Mucosa of descending colon (tissue), 3 donors: ENCODE measurements around the gene EIF2AK2. TPM values are rescaled to one million over a fixed set of nuclear protein-coding genes. Genes with fewer than 3 reads are reported as not detected.
"Not testable (repeated sequence)": the region's sequence is repeated elsewhere in the genome, so short reads cannot be mapped to it uniquely, and the experiment has no call there.

Experiments used
- ATAC-seq: fragments of 200-7000 bp; cut with Tn5 transposase; one replicate; pipeline ENCODE4 v1.9.1; 2020; ENCODE audit warnings: mild to moderate bottlenecking, moderate library complexity
- DNase-seq, 3 donors: peaks; one replicate each; pipeline ENCODE4 v3.0.0-alpha.2; 2020
- H3K36me3 ChIP-seq: fragments of 200-600 bp; one replicate; pipeline ENCODE4 v1.8.0; 2021; ENCODE audit warnings: low read depth, mild to moderate bottlenecking
- H3K4me1 ChIP-seq: fragments of 200-600 bp; one replicate; pipeline ENCODE4 v1.8.0; 2021; ENCODE audit warnings: low read depth, mild to moderate bottlenecking
- H3K4me3 ChIP-seq: fragments of 200-600 bp; one replicate; pipeline ENCODE4 v1.8.0; 2021; ENCODE audit warnings: mild to moderate bottlenecking
- H3K9me3 ChIP-seq: fragments of 200-600 bp; one replicate; pipeline ENCODE4 v1.8.0; 2021; ENCODE audit warnings: mild to moderate bottlenecking
- intact Hi-C, 2 donors: fragments of 100-400 bp; cut with DNase I in 1 of 2; cut with micrococcal nuclease in 1 of 2; formaldehyde crosslinking; loops; one replicate each; pipeline versions ENCODE4 v1.11.0 to v1.11.1; 2022; cut with DNase I, micrococcal nuclease
- long read RNA-seq, 2 donors: library from polyadenylated mRNA; unstranded; transcript quantifications; one replicate each; pipeline ENCODE4 v2.0.0, GENCODE V29; 2019 to 2021
- total RNA-seq, 3 donors: library from RNA; stranded (reverse); fragmentation: NEBNext Ultra II Directional in 2 of 3; extraction: Animal tissue kit (Norgen Biotek cat#: 25700) in 2 of 3; gene quantifications; one replicate each; pipeline versions ENCODE4 v1.2.1 to v1.2.4, GENCODE V29; 2021 to 2023
- TF ChIP-seq, protein P1 (sequence below): fragments of 200-600 bp; IDR thresholded peaks from one replicate; pipeline ENCODE4 v1.8.0; 2022; ENCODE audit warnings: antibody characterized with exemption, mild to moderate bottlenecking
- donor health status: DM: no; HTN: no; CAD: no; lungs with moderate emphysema.
- donor health status: DM: no; HTN: no; CAD: no.
- donor health status: DM: no; HTN: yes; CAD: no.

The EIF2AK2 gene
- 10 to 100 TPM; 27.5 to 48.8 (median 33.2) TPM for total RNA-seq
- long read RNA-seq, donor 1, full-length matches to known transcripts: 15 of 35 reads
- long read RNA-seq, donor 1, partial matches to known transcripts: 12 of 35 reads
- long read RNA-seq, donor 1, other reads (novel, unspliced or antisense): 8 of 35 reads
- long read RNA-seq, donor 2, full-length matches to known transcripts: 5 of 25 reads
- long read RNA-seq, donor 2, partial matches to known transcripts: 10 of 25 reads
- long read RNA-seq, donor 2, other reads (novel, unspliced or antisense): 10 of 25 reads

DNA sequence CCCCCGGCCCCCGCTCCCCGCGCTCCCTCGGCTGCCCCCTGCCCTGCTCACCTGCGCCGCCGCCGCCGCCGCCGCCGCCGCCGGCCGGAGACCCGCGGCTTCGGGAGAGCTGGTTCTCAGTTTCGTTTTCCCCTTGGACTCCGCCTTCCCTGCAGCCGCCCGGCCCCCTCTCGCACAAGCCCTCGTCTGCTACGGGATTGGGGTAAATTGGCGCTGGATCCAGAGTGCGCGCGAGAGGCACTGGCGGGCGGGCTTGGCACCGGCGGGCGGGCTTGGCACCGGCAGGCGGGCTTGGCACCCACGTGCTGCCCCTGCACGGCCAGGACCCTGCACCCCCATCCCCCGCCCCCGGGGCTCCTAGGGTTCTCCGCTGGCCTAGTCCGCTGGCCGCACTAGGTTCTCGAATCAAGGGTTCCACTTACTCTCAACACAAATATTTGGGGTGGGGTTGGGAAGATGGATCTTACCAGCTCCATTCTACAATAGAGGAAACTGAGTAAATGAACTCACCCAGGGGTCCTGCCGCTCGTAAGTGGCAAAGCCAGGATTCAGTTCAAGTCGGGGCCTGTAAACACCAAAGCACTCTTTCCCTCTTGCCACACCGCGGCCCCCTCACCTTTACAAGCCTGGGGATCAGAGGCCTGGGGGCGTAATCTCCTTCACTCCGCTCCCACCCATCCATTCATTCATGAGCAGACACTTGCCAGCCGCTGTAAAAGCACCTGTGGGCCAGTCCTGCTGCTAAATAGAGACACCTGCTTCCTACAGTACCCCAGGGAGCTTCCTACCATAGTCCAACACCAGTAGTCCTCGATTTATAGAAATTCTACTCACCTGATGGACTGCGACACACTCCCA is at the start of gene EIF2AK2:
EIF2AK2 (minus strand) TSS at position 124 of the 858 bp plus-strand sequence. CDS start 9,174 bp downstream, outside the sequence.
- DNase-seq (peak; percentile 86 to 91 (median 91)), ATAC-seq (peak; percentile 96)
- Histone ChIP-seq H3K36me3 (no peaks in the 10 kb centered on the region), H3K4me3 (peak within 1 kb of the TSS; percentile 95), H3K4me1 (peaks cover 7% of the 10 kb centered on the region), H3K9me3 (no peaks in the 10 kb centered on the region)
- TF ChIP-seq, protein P1, sequence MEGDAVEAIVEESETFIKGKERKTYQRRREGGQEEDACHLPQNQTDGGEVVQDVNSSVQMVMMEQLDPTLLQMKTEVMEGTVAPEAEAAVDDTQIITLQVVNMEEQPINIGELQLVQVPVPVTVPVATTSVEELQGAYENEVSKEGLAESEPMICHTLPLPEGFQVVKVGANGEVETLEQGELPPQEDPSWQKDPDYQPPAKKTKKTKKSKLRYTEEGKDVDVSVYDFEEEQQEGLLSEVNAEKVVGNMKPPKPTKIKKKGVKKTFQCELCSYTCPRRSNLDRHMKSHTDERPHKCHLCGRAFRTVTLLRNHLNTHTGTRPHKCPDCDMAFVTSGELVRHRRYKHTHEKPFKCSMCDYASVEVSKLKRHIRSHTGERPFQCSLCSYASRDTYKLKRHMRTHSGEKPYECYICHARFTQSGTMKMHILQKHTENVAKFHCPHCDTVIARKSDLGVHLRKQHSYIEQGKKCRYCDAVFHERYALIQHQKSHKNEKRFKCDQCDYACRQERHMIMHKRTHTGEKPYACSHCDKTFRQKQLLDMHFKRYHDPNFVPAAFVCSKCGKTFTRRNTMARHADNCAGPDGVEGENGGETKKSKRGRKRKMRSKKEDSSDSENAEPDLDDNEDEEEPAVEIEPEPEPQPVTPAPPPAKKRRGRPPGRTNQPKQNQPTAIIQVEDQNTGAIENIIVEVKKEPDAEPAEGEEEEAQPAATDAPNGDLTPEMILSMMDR: no peak
- intact Hi-C loops: no loop called here

DNA sequence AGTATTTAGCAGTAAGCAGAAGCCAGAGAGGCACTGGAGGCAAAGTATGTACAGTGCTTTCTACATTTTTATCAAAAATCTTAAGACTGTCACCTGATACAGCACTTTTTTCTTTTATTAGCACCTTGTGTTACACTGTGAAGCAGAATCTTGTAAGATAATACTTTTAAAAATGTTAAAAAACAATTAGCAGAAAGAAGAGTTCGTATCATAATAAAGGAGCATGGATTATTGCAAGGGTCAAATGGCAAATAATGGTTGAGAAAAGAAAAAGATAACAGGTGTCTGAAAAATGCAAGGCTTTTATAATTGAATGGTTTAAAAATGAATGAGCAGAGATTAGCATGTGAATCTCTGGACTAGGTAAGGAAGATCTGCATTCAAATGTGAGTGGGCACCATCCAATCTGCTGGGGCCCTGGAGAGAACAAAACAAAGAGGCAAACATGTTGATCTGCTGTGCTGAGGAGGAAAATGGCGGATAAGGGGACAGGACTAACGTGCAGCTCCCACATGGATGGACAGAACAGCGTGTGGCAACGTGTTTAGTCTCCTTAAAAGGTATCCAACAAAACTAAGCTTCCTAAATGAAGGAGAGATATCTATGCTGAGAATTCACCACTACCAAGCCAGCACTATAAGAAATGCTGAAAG is 49.0 kb upstream of the EIF2AK2 start:
- TF ChIP-seq, protein P1: no peak
- peaks cover 4% of the 10 kb centered on the region for H3K36me3 ChIP-seq
- no peak for DNase-seq
- peaks cover 19% of the 10 kb centered on the region for H3K9me3 ChIP-seq
- H3K4me1 ChIP-seq: no peaks in the 10 kb centered on the region
- no peak for ATAC-seq
- no peak overlapping the region for H3K4me3 ChIP-seq
- intact Hi-C loops: no loop called here

DNA sequence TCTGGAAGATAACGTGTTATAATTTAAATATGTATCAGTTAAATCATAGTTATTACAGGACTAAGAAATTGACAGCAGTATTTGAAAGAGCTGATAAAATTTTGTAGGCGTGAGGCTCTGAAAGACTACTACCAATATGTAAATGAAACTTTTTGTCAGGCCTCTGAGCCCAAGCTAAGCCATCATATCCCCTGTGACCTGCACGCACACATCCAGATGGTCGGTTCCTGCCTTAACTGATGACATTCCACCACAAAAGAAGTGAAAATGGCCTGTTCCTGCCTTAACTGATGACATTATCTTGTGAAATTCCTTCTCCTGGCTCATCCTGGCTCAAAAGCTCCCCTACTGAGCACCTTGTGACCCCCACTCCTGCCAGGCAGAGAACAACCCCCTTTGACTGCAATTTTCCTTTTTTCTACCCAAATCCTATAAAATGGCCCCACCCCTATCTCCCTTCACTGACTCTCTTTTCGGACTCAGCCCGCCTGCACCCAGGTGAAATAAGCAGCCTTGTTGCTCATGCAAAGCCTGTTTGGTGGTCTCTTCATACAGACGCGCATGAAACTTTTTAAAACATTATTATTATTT is 48.4 kb upstream of the EIF2AK2 start:
- ATAC-seq, intact Hi-C loops, H3K4me3 ChIP-seq, DNase-seq, H3K4me1 ChIP-seq, H3K36me3 ChIP-seq: not testable (repeated sequence)
- H3K9me3 ChIP-seq: peaks cover 19% of the 10 kb centered on the region

DNA sequence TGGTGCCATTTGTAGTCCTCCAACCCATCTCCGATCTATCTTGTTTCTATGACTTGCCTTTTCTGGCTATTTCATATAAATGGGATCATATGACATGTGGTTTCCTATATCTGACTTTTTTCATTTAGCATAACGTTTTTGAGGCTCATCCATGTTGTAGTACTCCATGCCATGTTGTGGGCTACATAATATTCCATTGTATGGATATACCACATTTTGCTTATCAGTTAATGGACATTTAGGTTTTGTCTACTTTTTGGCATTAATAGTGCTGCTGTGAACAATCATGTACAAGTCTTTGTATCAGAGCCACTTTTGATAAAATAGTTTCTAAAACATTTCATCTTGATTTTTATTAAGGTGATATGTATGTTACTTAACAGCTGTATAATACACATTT is 46.9 kb upstream of the EIF2AK2 start:
- Histone ChIP-seq H3K4me3 (no peak overlapping the region), H3K4me1 (no peaks in the 10 kb centered on the region), H3K9me3 (peaks cover 11% of the 10 kb centered on the region), H3K36me3 (no peaks in the 10 kb centered on the region)
- DNase-seq (no peak), ATAC-seq (no peak)
- TF ChIP-seq, protein P1: no peak
- intact Hi-C loops: no loop called here

DNA sequence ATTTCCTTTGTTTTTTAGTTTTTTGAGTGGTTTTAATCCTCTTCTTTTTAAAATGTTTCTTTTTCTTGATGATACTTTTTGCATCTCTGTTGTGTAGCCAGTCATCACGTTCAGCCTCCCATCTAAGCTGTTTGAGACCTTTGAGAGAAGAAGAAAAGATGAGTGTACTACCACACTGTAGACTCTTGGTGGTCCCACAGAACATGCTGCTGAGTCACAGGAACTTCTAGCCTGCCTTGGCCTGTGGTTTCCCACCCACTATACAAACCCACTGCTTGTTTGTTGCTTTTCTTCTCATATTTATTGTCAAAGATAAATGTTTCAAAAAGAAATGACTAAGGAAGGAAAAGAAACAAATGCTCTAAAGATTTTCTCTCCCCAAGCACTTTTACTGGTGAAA is 45.0 kb upstream of the EIF2AK2 start:
- intact Hi-C loops: no loop called here
- TF ChIP-seq, protein P1: no peak
- DNase-seq: no peak
- peak; percentile 23 for ATAC-seq
- Histone ChIP-seq H3K4me3 (no peak overlapping the region), H3K36me3 (no peaks in the 10 kb centered on the region), H3K4me1 (peaks cover 7% of the 10 kb centered on the region), H3K9me3 (no peaks in the 10 kb centered on the region)
